Neural cell (in vitro differentiated cells): ENCODE measurements around the gene FAM170B. TPM values are rescaled to one million over a fixed set of nuclear protein-coding genes. Genes with fewer than 3 reads are reported as not detected.

ENCODE experiments used
- H2AFZ ChIP-seq: fragments of 200-600, 300-800 bp; sonication (generic), shearing (Covaris generic); 2 replicates; pipeline ENCODE4 v1.6.0; 2014; ENCODE audit warnings: low read depth, mild to moderate bottlenecking, antibody characterized with exemption, low read length, moderate library complexity
- H3F3A ChIP-seq: fragments of 200-600 bp; shearing (Covaris generic); 2 replicates; pipeline ENCODE4 v1.6.1; 2016; ENCODE audit warnings: mild to moderate bottlenecking, moderate library complexity, mixed read lengths, antibody characterized with exemption, low read length; ENCODE audit not compliant: insufficient read depth, poor library complexity, severe bottlenecking
- H3K27ac ChIP-seq: fragments of 200-600, 300-800 bp; sonication (generic), shearing (Covaris generic); 2 replicates; pipeline ENCODE4 v1.5.1; 2014; ENCODE audit warnings: mild to moderate bottlenecking, low read length, moderate library complexity
- H3K27me3 ChIP-seq: fragments of 300-800, 200-600 bp; sonication (generic), shearing (Covaris generic); 2 replicates; pipeline ENCODE4 v1.6.0; 2014; ENCODE audit warnings: mild to moderate bottlenecking, low read depth, low read length, moderate library complexity; ENCODE audit not compliant: insufficient read depth
- H3K36me3 ChIP-seq: fragments of 300-800, 200-600 bp; sonication (generic), shearing (Covaris generic); 2 replicates; pipeline ENCODE4 v1.5.1; 2014; ENCODE audit warnings: mild to moderate bottlenecking, antibody characterized with exemption, low read length, moderate library complexity; ENCODE audit not compliant: insufficient read depth
- H3K4me2 ChIP-seq: fragments of 300-800, 200-600 bp; sonication (generic), shearing (Covaris generic); 2 replicates; pipeline ENCODE4 v1.6.0; 2014; ENCODE audit warnings: mild to moderate bottlenecking, low read length
- H3K4me3 ChIP-seq: fragments of 300-800, 200-600 bp; sonication (generic), shearing (Covaris generic); 2 replicates; pipeline ENCODE4 v1.5.1; 2014; ENCODE audit warnings: mild to moderate bottlenecking, low read length, moderate library complexity
- H3K79me2 ChIP-seq: fragments of 200-600 bp; shearing (Covaris generic); replicated peaks from 2 replicates; pipeline ENCODE4 v1.6.0; 2014; ENCODE audit warnings: mild to moderate bottlenecking, low read length, moderate library complexity; ENCODE audit not compliant: insufficient read depth
- H3K9ac ChIP-seq: fragments of 300-800, 200-600 bp; sonication (generic), shearing (Covaris generic); 2 replicates; pipeline ENCODE4 v1.6.1; 2016; ENCODE audit warnings: mild to moderate bottlenecking, low read length, mixed read lengths
- H3K9me2 ChIP-seq: fragments of 200-600 bp; shearing (Covaris generic); 2 replicates; pipeline ENCODE4 v1.6.1; 2016; ENCODE audit warnings: mild to moderate bottlenecking, low read length, mixed read lengths; ENCODE audit not compliant: insufficient read depth
- H3K9me3 ChIP-seq: fragments of 200-600, 300-800 bp; sonication (generic), shearing (Covaris generic); 2 replicates; pipeline ENCODE4 v1.6.1; 2016; ENCODE audit warnings: mild to moderate bottlenecking, mixed run types, low read length, moderate library complexity, mixed read lengths
- H4K20me1 ChIP-seq: fragments of 200-600 bp; shearing (Covaris generic); 2 replicates; pipeline ENCODE4 v1.6.1; 2016; ENCODE audit warnings: mild to moderate bottlenecking, mixed run types; ENCODE audit not compliant: insufficient read depth
- EP300 ChIP-seq: fragments of 450-650 bp; conservative IDR thresholded peaks from 2 replicates; pipeline ENCODE4 v1.6.1; 2014; ENCODE audit warnings: antibody characterized with exemption, mild to moderate bottlenecking, moderate library complexity; ENCODE audit not compliant: poor library complexity, severe bottlenecking
- EZH2 ChIP-seq: fragments of 200-600, 300-800 bp; shearing (Covaris generic), sonication (generic); IDR thresholded peaks from 2 replicates; pipeline ENCODE4 v1.6.1; 2014; ENCODE audit warnings: antibody characterized with exemption, low read length, borderline replicate concordance, mild to moderate bottlenecking; ENCODE audit not compliant: insufficient read depth, poor library complexity, severe bottlenecking
- MXI1 ChIP-seq: fragments of 450-650 bp; conservative IDR thresholded peaks from 2 replicates; pipeline ENCODE4 v1.6.1; 2014; ENCODE audit warnings: antibody characterized with exemption, mild to moderate bottlenecking; ENCODE audit not compliant: poor library complexity, severe bottlenecking
- POLR2AphosphoS5 ChIP-seq: IDR thresholded peaks from 2 replicates; pipeline ENCODE4 v1.6.1; 2012
- RAD21 ChIP-seq: fragments of 450-650 bp; conservative IDR thresholded peaks from 2 replicates; pipeline ENCODE4 v1.6.1; 2014; ENCODE audit warnings: antibody characterized with exemption, mild to moderate bottlenecking, moderate library complexity
- REST ChIP-seq: IDR thresholded peaks from 2 replicates; pipeline ENCODE4 v1.6.1; 2012; ENCODE audit warnings: borderline replicate concordance
- SMC3 ChIP-seq: fragments of 450-650 bp; conservative IDR thresholded peaks from 2 replicates; pipeline ENCODE4 v1.6.1; 2014; ENCODE audit warnings: antibody characterized with exemption, mild to moderate bottlenecking, moderate library complexity; ENCODE audit not compliant: poor library complexity
- TAF1 ChIP-seq: IDR thresholded peaks from 2 replicates; pipeline ENCODE4 v1.6.1; 2012; ENCODE audit warnings: low read depth
- polyA plus RNA-seq: library from polyadenylated mRNA; depleted of rRNA; stranded (reverse); fragments of >200 nt; gene quantifications from 2 replicates; pipeline ENCODE4 v1.2.3, GENCODE V29; 2014
- TF ChIP-seq, protein P1 (sequence below): fragments of 450-650 bp; IDR thresholded peaks from 2 replicates; pipeline ENCODE4 v1.5.1; 2014; ENCODE audit warnings: antibody characterized with exemption, mild to moderate bottlenecking, moderate library complexity; ENCODE audit not compliant: poor library complexity, severe bottlenecking

The FAM170B gene
- polyA plus RNA-seq, 1 donor from 2014 or later = not detected

DNA sequence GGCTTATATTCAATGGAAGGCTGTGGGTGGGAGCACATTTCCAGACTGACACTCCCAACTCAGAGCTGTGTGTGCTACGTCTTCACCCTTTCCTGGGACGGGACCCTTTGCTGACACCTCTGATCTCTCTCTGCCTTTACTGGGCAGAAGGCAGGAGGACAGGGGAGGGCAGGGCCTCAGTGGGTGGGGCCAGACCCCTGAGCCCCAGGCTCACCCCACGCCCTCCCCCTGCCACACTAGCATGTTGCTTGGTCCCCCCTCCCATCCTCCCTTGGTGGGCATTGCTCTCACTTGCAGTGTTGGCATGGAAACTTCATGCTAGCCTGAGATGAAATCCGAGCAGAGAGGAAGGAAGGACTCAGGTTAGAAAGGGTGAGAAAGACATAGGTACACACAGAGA lies 36.0 kb upstream of the FAM170B start:
- Histone ChIP-seq H3K27me3 (no peaks in the 10 kb centered on the region), H3K9me2 (no peaks in the 10 kb centered on the region), H3K9me3 (no peaks in the 10 kb centered on the region), H3K79me2 (no peaks in the 10 kb centered on the region), H3K9ac (no peak overlapping the region), H4K20me1 (no peaks in the 10 kb centered on the region), H3K36me3 (no peaks in the 10 kb centered on the region), H3F3A (no peaks in the 10 kb centered on the region), H3K4me2 (no peak overlapping the region), H3K4me3 (no peak overlapping the region), H2AFZ (no peak overlapping the region), H3K27ac (no peak overlapping the region)
- no peak for TF ChIP-seq TAF1
- TF ChIP-seq, protein P1, sequence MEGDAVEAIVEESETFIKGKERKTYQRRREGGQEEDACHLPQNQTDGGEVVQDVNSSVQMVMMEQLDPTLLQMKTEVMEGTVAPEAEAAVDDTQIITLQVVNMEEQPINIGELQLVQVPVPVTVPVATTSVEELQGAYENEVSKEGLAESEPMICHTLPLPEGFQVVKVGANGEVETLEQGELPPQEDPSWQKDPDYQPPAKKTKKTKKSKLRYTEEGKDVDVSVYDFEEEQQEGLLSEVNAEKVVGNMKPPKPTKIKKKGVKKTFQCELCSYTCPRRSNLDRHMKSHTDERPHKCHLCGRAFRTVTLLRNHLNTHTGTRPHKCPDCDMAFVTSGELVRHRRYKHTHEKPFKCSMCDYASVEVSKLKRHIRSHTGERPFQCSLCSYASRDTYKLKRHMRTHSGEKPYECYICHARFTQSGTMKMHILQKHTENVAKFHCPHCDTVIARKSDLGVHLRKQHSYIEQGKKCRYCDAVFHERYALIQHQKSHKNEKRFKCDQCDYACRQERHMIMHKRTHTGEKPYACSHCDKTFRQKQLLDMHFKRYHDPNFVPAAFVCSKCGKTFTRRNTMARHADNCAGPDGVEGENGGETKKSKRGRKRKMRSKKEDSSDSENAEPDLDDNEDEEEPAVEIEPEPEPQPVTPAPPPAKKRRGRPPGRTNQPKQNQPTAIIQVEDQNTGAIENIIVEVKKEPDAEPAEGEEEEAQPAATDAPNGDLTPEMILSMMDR = no peak
- no peak for TF ChIP-seq REST
- TF ChIP-seq POLR2AphosphoS5 = no peak
- TF ChIP-seq EZH2 = no peak
- TF ChIP-seq SMC3 = no peak
- no peak for TF ChIP-seq MXI1
- no peak for TF ChIP-seq EP300
- TF ChIP-seq RAD21 = no peak

GRCh38 chr10:49168831-49169500 lies 35.1 kb upstream of the FAM170B start:
- Histone ChIP-seq H2AFZ (no peak overlapping the region), H3K27ac (no peak overlapping the region), H3K9ac (no peak overlapping the region), H3F3A (no peaks in the 10 kb centered on the region), H3K4me3 (no peak overlapping the region), H3K4me2 (no peak overlapping the region), H3K9me2 (no peaks in the 10 kb centered on the region), H3K9me3 (no peaks in the 10 kb centered on the region), H3K36me3 (no peaks in the 10 kb centered on the region), H3K79me2 (no peaks in the 10 kb centered on the region), H3K27me3 (no peaks in the 10 kb centered on the region), H4K20me1 (no peaks in the 10 kb centered on the region)
- TF ChIP-seq EZH2 (no peak), EP300 (no peak), REST (no peak), RAD21 (no peak), SMC3 (no peak), TAF1 (no peak)
- TF ChIP-seq, protein P1 = no peak
